Upper lobe of left lung (tissue), 4 donors: ENCODE data around the gene ANK3.

ENCODE experiments used
- POLR2AphosphoS5 ChIP-seq, 2 donors: sonication (generic); formaldehyde crosslinking; IDR thresholded peaks; one replicate each; pipeline ENCODE4 v1.5.1; 2017; ENCODE audit warnings: antibody characterized with exemption in 2 of 2
- TF ChIP-seq, protein P1 (sequence below), 6 experiments: fragments of 450-650 bp in 4 of 6; fragments of 200-600 bp in 2 of 6; sonication (generic) in 2 of 6; IDR thresholded peaks; one replicate each; pipeline ENCODE4 v1.5.1; 2016 to 2019; ENCODE audit warnings: antibody characterized with exemption in 6 of 6

DNA sequence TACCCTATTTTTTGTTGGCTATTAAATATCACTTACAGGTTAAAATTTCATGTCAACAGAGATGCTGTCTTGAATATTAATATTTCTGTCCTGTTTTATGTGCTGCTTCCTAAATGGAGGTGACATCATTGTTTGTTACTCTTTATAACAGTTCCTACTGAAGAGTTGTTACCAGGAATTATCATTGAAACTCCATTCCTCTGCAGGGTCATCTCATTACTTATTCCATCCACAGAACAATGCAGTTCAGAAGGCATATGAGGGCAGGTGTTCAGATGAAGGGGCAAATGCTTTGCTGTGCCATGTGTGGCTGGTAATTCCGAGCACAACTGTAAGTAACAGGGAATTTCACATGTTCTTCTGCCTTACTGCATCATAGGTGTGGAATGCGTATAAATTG, 113.4 kb downstream of the ANK3 start:
- TF ChIP-seq, protein P1, sequence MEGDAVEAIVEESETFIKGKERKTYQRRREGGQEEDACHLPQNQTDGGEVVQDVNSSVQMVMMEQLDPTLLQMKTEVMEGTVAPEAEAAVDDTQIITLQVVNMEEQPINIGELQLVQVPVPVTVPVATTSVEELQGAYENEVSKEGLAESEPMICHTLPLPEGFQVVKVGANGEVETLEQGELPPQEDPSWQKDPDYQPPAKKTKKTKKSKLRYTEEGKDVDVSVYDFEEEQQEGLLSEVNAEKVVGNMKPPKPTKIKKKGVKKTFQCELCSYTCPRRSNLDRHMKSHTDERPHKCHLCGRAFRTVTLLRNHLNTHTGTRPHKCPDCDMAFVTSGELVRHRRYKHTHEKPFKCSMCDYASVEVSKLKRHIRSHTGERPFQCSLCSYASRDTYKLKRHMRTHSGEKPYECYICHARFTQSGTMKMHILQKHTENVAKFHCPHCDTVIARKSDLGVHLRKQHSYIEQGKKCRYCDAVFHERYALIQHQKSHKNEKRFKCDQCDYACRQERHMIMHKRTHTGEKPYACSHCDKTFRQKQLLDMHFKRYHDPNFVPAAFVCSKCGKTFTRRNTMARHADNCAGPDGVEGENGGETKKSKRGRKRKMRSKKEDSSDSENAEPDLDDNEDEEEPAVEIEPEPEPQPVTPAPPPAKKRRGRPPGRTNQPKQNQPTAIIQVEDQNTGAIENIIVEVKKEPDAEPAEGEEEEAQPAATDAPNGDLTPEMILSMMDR (IDR thresholded peaks at IDR 0.05) = no peak
- TF ChIP-seq POLR2AphosphoS5 (IDR thresholded peaks at IDR 0.05) = no peak
